HEK293 (cell line): ENCODE results near the gene SPATA6L.

Experiments used
- BCL11A ChIP-seq: fragments of 450-650 bp; formaldehyde crosslinking; IDR thresholded peaks from 2 replicates; pipeline ENCODE4 v1.5.1; 2016; ENCODE audit warnings: low read depth, missing biosample characterization, missing genetic modification characterization
- CTCF ChIP-seq: fragments of 450-650 bp; formaldehyde crosslinking; IDR thresholded peaks from 2 replicates; pipeline ENCODE4 v1.5.1; 2016; ENCODE audit warnings: missing biosample characterization, missing genetic modification characterization
- MYNN ChIP-seq: fragments of 450-650 bp; formaldehyde crosslinking; IDR thresholded peaks from 2 replicates; pipeline ENCODE4 v1.5.1; 2016; ENCODE audit warnings: missing biosample characterization, missing genetic modification characterization, borderline replicate concordance
- TSHZ1 ChIP-seq: fragments of 450-650 bp; formaldehyde crosslinking; IDR thresholded peaks from 2 replicates; pipeline ENCODE4 v1.5.1; 2016; ENCODE audit warnings: missing biosample characterization, missing genetic modification characterization, borderline replicate concordance
- ZNF704 ChIP-seq: fragments of 450-650 bp; formaldehyde crosslinking; IDR thresholded peaks from 2 replicates; pipeline ENCODE4 v1.5.1; 2016; ENCODE audit warnings: missing biosample characterization, missing genetic modification characterization
- ZSCAN5A ChIP-seq: fragments of 450-650 bp; formaldehyde crosslinking; IDR thresholded peaks from 2 replicates; pipeline ENCODE4 v1.5.1; 2016; ENCODE audit warnings: missing biosample characterization, missing genetic modification characterization

- TF ChIP-seq ZNF704 (tag by site-specific recombination), result no peak
- no peak for TF ChIP-seq TSHZ1 (tag by site-specific recombination)
- no peak for TF ChIP-seq MYNN
- no peak for TF ChIP-seq BCL11A (tag by site-specific recombination)
- TF ChIP-seq CTCF (tag by site-specific recombination), result no peak
- TF ChIP-seq ZSCAN5A, result no peak
Measured at GRCh38 chr9:4574657-4575243, 91.5 kb downstream of the SPATA6L start.
